ENCODE data around the gene GALNT10. TPM values are rescaled to one million over a fixed set of nuclear protein-coding genes. Genes with fewer than 3 reads are reported as not detected.

The GALNT10 gene
- total RNA-seq, 1 donor from 2014 or later, result 96.1 TPM

DNA sequence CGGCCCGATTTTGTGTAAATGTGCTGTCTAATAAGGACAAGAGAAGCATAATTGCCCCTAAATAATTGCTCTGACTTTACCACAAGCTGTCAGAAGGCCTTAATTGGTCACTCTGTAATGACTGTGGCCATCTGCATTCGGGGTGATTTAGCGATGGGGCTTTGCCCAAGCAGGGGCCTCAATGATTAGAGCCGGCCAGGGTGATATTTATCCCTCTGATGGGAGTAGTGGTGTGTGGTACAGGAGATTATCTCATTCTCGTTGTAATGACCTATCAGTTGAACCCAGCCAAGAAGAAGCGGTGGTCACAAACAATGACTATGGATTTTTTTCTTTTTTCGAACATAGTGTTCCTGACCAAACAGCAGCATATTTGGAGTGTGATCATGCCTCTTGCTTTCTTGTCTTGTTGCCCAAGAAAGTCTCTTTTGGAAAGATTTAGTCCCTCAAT lies 183.2 kb downstream of the GALNT10 start:
- Histone ChIP-seq H3K4me2 (ENCODE audit: low read length) (no peak overlapping the region), H4K20me1 (ENCODE audit: insufficient read depth, low read length) (no peaks in the 10 kb centered on the region), H3K79me2 (ENCODE audit: insufficient read depth, low read length) (no peaks in the 10 kb centered on the region), H3K9me3 (ENCODE audit: insufficient read depth, low read depth, low read length) (no peaks in the 10 kb centered on the region), H3K4me3 (ENCODE audit: insufficient read depth, low read depth, low read length) (no peak overlapping the region), H3K9ac (ENCODE audit: low read length) (no peak overlapping the region), H3K36me3 (ENCODE audit: insufficient read depth, low read length) (peaks cover 29% of the 10 kb centered on the region), H3K27ac (ENCODE audit: low read depth, low read length) (no peak overlapping the region), H2AFZ (ENCODE audit: low read depth, low read length) (no peak overlapping the region), H3K4me1 (ENCODE audit: insufficient read depth, low read length) (peaks cover 33% of the 10 kb centered on the region), H3K27me3 (ENCODE audit: insufficient read depth, low read length) (no peaks in the 10 kb centered on the region)
- Mint-ChIP-seq H3K27me3 (ENCODE audit: low read depth, unreplicated experiment) (no peaks in the 10 kb centered on the region), H3K36me3 (ENCODE audit: low read depth, unreplicated experiment) (peaks cover 31% of the 10 kb centered on the region), H3K4me3 (ENCODE audit: unreplicated experiment) (no peak overlapping the region), H3K4me1 (ENCODE audit: low read depth, unreplicated experiment) (peaks cover 34% of the 10 kb centered on the region), H3K27ac (ENCODE audit: unreplicated experiment) (no peak overlapping the region), H3K9me3 (ENCODE audit: unreplicated experiment) (no peaks in the 10 kb centered on the region)
- DNase-seq (ENCODE audit: low read depth), result no peak
- FAIRE-seq, result no peak
- TF ChIP-seq EZH2 (IDR thresholded peaks at IDR 0.05; ENCODE audit: insufficient read depth, low read length), result no peak
- TF ChIP-seq, protein P1, sequence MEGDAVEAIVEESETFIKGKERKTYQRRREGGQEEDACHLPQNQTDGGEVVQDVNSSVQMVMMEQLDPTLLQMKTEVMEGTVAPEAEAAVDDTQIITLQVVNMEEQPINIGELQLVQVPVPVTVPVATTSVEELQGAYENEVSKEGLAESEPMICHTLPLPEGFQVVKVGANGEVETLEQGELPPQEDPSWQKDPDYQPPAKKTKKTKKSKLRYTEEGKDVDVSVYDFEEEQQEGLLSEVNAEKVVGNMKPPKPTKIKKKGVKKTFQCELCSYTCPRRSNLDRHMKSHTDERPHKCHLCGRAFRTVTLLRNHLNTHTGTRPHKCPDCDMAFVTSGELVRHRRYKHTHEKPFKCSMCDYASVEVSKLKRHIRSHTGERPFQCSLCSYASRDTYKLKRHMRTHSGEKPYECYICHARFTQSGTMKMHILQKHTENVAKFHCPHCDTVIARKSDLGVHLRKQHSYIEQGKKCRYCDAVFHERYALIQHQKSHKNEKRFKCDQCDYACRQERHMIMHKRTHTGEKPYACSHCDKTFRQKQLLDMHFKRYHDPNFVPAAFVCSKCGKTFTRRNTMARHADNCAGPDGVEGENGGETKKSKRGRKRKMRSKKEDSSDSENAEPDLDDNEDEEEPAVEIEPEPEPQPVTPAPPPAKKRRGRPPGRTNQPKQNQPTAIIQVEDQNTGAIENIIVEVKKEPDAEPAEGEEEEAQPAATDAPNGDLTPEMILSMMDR (IDR thresholded peaks at IDR 0.05; ENCODE audit: insufficient read depth, low read depth, low read length), result no peak

DNA sequence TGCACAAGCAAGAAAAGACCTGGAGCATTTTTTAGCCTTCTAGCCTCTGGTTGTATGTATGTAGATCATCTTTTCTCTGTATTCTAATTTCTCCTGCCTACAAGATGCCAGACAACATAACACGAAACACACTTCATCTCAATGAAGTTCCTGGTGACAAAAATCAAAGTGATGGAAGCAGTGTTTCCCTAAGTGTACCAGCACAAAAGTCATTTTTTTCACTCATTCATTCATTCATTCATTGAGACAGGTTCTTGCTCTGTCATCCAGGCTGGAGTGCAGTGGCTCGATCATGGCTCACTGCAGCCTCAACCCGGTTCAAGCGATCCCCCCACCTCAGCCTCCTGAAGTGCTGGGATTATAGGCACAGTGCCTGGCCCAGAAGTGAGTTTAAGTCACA lies 183.7 kb downstream of the GALNT10 start:
- H3K4me3 Mint-ChIP-seq (ENCODE audit: unreplicated experiment), result no peak overlapping the region
- Histone ChIP-seq H3K36me3 (ENCODE audit: insufficient read depth, low read length) (peaks cover 33% of the 10 kb centered on the region), H3K4me1 (ENCODE audit: insufficient read depth, low read length) (peaks cover 28% of the 10 kb centered on the region), H3K9ac (ENCODE audit: low read length) (no peak overlapping the region), H3K79me2 (ENCODE audit: insufficient read depth, low read length) (no peaks in the 10 kb centered on the region), H3K4me3 (ENCODE audit: insufficient read depth, low read depth, low read length) (no peak overlapping the region), H2AFZ (ENCODE audit: low read depth, low read length) (no peak overlapping the region), H3K27ac (ENCODE audit: low read depth, low read length) (no peak overlapping the region), H3K9me3 (ENCODE audit: insufficient read depth, low read depth, low read length) (no peaks in the 10 kb centered on the region), H4K20me1 (ENCODE audit: insufficient read depth, low read length) (no peaks in the 10 kb centered on the region), H3K4me2 (ENCODE audit: low read length) (no peak overlapping the region), H3K27me3 (ENCODE audit: insufficient read depth, low read length) (no peaks in the 10 kb centered on the region)
- peaks cover 29% of the 10 kb centered on the region for H3K4me1 Mint-ChIP-seq (ENCODE audit: low read depth, unreplicated experiment)
- FAIRE-seq (no peak), DNase-seq (ENCODE audit: low read depth) (no peak)
- no peaks in the 10 kb centered on the region for H3K27me3 Mint-ChIP-seq (ENCODE audit: low read depth, unreplicated experiment)
- peaks cover 33% of the 10 kb centered on the region for H3K36me3 Mint-ChIP-seq (ENCODE audit: low read depth, unreplicated experiment)
- no peak for TF ChIP-seq EZH2 (IDR thresholded peaks at IDR 0.05; ENCODE audit: insufficient read depth, low read length)
- TF ChIP-seq, protein P1 (IDR thresholded peaks at IDR 0.05; ENCODE audit: insufficient read depth, low read depth, low read length), result no peak
- no peak overlapping the region for H3K27ac Mint-ChIP-seq (ENCODE audit: unreplicated experiment)
- no peaks in the 10 kb centered on the region for H3K9me3 Mint-ChIP-seq (ENCODE audit: unreplicated experiment)

DNA sequence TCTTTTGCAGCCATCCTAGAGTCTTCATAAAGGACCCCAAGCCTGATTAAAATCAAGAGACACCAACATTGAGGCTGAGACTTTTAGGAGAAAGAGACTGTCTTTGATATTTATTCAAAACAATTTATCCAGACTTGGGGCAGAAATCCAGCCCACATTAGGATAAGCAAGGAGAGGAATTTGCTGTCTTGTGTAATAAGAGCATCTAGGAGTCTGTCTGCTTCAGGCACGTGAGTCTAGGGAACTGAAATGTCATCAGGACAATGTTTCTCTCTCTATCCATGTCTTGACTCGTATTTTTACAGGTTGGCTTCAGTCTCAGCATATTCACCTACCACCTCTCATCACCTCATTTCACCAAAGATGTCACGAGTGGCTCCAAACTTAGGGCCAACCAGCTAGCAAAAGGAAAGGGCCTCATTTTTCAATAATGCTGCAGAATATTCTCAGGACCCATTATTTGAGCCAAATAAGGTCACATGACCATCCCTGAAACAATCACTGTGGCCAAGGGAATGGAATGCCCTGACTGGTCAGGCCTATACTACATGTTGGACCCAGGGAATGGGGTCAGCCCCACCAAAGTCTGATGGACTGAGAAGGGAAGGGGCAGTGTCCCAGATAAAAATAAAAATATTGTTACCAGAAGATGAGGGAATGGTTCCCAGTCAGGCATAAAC lies 184.9 kb downstream of the GALNT10 start:
- no peak overlapping the region for H3K4me2 ChIP-seq (ENCODE audit: low read length)
- TF ChIP-seq EZH2 (IDR thresholded peaks at IDR 0.05; ENCODE audit: insufficient read depth, low read length), result no peak
- TF ChIP-seq, protein P1 (IDR thresholded peaks at IDR 0.05; ENCODE audit: insufficient read depth, low read depth, low read length), result no peak
- no peaks in the 10 kb centered on the region for H4K20me1 ChIP-seq (ENCODE audit: insufficient read depth, low read length)
- Mint-ChIP-seq H3K4me3 (ENCODE audit: unreplicated experiment) (no peak overlapping the region), H3K4me1 (ENCODE audit: low read depth, unreplicated experiment) (peaks cover 18% of the 10 kb centered on the region), H3K36me3 (ENCODE audit: low read depth, unreplicated experiment) (peaks cover 40% of the 10 kb centered on the region), H3K27me3 (ENCODE audit: low read depth, unreplicated experiment) (no peaks in the 10 kb centered on the region), H3K9me3 (ENCODE audit: unreplicated experiment) (no peaks in the 10 kb centered on the region), H3K27ac (ENCODE audit: unreplicated experiment) (peak overlapping the region; percentile 55)
- H3K9ac ChIP-seq (ENCODE audit: low read length), result no peak overlapping the region
- no peaks in the 10 kb centered on the region for H3K9me3 ChIP-seq (ENCODE audit: insufficient read depth, low read depth, low read length)
- peaks cover 16% of the 10 kb centered on the region for H3K4me1 ChIP-seq (ENCODE audit: insufficient read depth, low read length)
- no peaks in the 10 kb centered on the region for H3K27me3 ChIP-seq (ENCODE audit: insufficient read depth, low read length)
- no peaks in the 10 kb centered on the region for H3K79me2 ChIP-seq (ENCODE audit: insufficient read depth, low read length)
- H3K27ac ChIP-seq (ENCODE audit: low read depth, low read length), result no peak overlapping the region
- no peak for FAIRE-seq
- H3K36me3 ChIP-seq (ENCODE audit: insufficient read depth, low read length), result peaks cover 36% of the 10 kb centered on the region
- H2AFZ ChIP-seq (ENCODE audit: low read depth, low read length), result no peak overlapping the region
- H3K4me3 ChIP-seq (ENCODE audit: insufficient read depth, low read depth, low read length), result no peak overlapping the region
- DNase-seq (ENCODE audit: low read depth), result peak; percentile 29
